Thoracic aorta endothelial cell (primary cell): ENCODE results near the gene MTFMT. TPM values are rescaled to one million over a fixed set of nuclear protein-coding genes. Genes with fewer than 3 reads are reported as not detected.

Experiments
- total RNA-seq: library from RNA; depleted of rRNA; stranded (reverse); fragments of >200 nt; gene quantifications from 2 replicates; pipeline ENCODE4 v1.2.3, GENCODE V29; 2012

MTFMT gene
- 23.9 and 30.0 TPM in 2 replicates for total RNA-seq

GRCh38 chr15:65028921-65029735 is at the start of gene MTFMT:
MTFMT (minus strand) TSS chr15:65029639; CDS start chr15:65029613, 26 bp downstream.

GRCh38 chr15:65076486-65077290 is 47.2 kb upstream of the MTFMT start, which contains the start of gene KBTBD13:
KBTBD13 (plus strand) TSS chr15:65076746; CDS start chr15:65076816, 70 bp downstream.

GRCh38 chr15:65067645-65068402 is 38.4 kb upstream of the MTFMT start, which contains the start of gene RASL12:
RASL12 (minus strand) TSS chr15:65067991; CDS start chr15:65067835, 156 bp downstream.

GRCh38 chr15:65044724-65045481 is 15.5 kb upstream of the MTFMT start, which contains the start of gene SLC51B:
SLC51B (plus strand) TSS chr15:65045387; CDS start chr15:65050005, 4,618 bp downstream.

GRCh38 chr15:64989416-64990167 is 39.8 kb downstream of the MTFMT start, which contains the start of gene SPG21:
SPG21 (minus strand) TSS chr15:64989914; CDS start chr15:64983569, 6,345 bp downstream.

Other genes with a start within 250 kb of the MTFMT start
- 19.4 and 24.7 TPM in 2 replicates for gene PIF1, start 204.0 kb downstream of the MTFMT start, total RNA-seq
- gene PLEKHO2, start 187.7 kb downstream of the MTFMT start, total RNA-seq, result 17.3 and 24.8 TPM in 2 replicates
- 1.5 and 2.0 TPM in 2 replicates for gene ANKDD1A, start 117.7 kb downstream of the MTFMT start, total RNA-seq
- 81.4 and 85.4 TPM in 2 replicates for gene SPG21, start 39.7 kb downstream of the MTFMT start, total RNA-seq
- not detected in 2 replicates for gene SLC51B, start 15.7 kb upstream of the MTFMT start, total RNA-seq
- not detected in 2 replicates for gene RASL12, start 38.4 kb upstream of the MTFMT start, total RNA-seq
- gene KBTBD13, start 47.1 kb upstream of the MTFMT start, total RNA-seq, result not detected in 2 replicates
- 1.9 and 2.2 TPM in 2 replicates for gene UBAP1L, start 85.6 kb upstream of the MTFMT start, total RNA-seq
- gene PDCD7, start 104.2 kb upstream of the MTFMT start, total RNA-seq, result 21.8 and 27.4 TPM in 2 replicates
- gene CLPX, start 155.7 kb upstream of the MTFMT start, total RNA-seq, result 60.6 and 63.5 TPM in 2 replicates
- gene CILP, start 181.8 kb upstream of the MTFMT start, total RNA-seq, result not detected in 2 replicates